Body of pancreas (tissue), 4 donors: ENCODE results near the gene CKS1B. TPM values are rescaled to one million over a fixed set of nuclear protein-coding genes. Genes with fewer than 3 reads are reported as not detected.
A peak's percentile ranks its signal among the peaks of the same experiment; 100 is the strongest.

Experiments
- ATAC-seq: fragments of 150-250 bp; one replicate; pipeline ENCODE4 v1.9.1; 2016
- DNase-seq, 4 donors: peaks; one replicate each; pipeline ENCODE4 v3.0.0-alpha.2; 2019
- H3K27ac ChIP-seq, 4 donors: fragments of 200-600 bp; sonication (generic); 1 replicate in 3 of 4; 2 replicates in 1 of 4; pipeline versions ENCODE4 v1.5.1 to v1.6.1; 2016 to 2019; ENCODE audit warnings: mild to moderate bottlenecking in 1 of 4, mixed read lengths in 1 of 4, moderate library complexity in 1 of 4
- H3K27me3 ChIP-seq, 2 donors: fragments of 200-600 bp; sonication (generic); one replicate each; pipeline ENCODE4 v1.6.0; 2016; ENCODE audit warnings: mild to moderate bottlenecking in 1 of 2
- H3K36me3 ChIP-seq, 2 donors: fragments of 200-600 bp; sonication (generic); replicated peaks in 1 of 2; 2 replicates each; pipeline ENCODE4 v1.5.1; 2016; ENCODE audit warnings: low read depth in 2 of 2; ENCODE audit not compliant: insufficient read depth in 1 of 2
- H3K4me1 ChIP-seq: fragments of 200-600 bp; sonication (generic); one replicate; pipeline ENCODE4 v1.6.0; 2016
- H3K4me3 ChIP-seq, 2 donors: fragments of 200-600 bp; sonication (generic); 1 replicate in 1 of 2; 2 replicates in 1 of 2; pipeline ENCODE4 v1.5.1; 2016 to 2019
- H3K9me3 ChIP-seq, 3 donors: fragments of 200-600 bp; sonication (generic); 1 replicate in 2 of 3; 2 replicates in 1 of 3; pipeline ENCODE4 v1.5.1; 2016
- CTCF ChIP-seq, 7 experiments: fragments of 450-650 bp in 4 of 7; fragments of 200-600 bp in 3 of 7; sonication (generic) in 3 of 7; IDR thresholded peaks; one replicate each; pipeline ENCODE4 v1.5.1; 2016 to 2019; ENCODE audit warnings: antibody characterized with exemption in 7 of 7
- POLR2A ChIP-seq, 3 donors: fragments of 450-650 bp; IDR thresholded peaks; one replicate each; pipeline ENCODE4 v1.6.1; 2016; ENCODE audit warnings: antibody characterized with exemption in 3 of 3, mild to moderate bottlenecking in 2 of 3
- WGBS, 2 donors: methylation state at CpG; one replicate each; pipeline ENCODE4 v1.1.5; 2017; 5-methylcytosine and 5-hydroxymethylcytosine counted together
- intact Hi-C: fragments of 100-400 bp; cut with DNase I; formaldehyde crosslinking; loops from one replicate; pipeline ENCODE4 v1.15.1; 2023
- total RNA-seq, 2 donors: library from RNA; depleted of rRNA; stranded (reverse); fragments of >200 nt; gene quantifications; one replicate each; pipeline ENCODE4 v1.1.0, GENCODE V29; 2016

The CKS1B gene
- total RNA-seq, 2 donors from 2014 or later, result 15.6 to 29.0 TPM

- DNase-seq, result no peak
- peaks cover 50% of the 10 kb centered on the region for H3K4me1 ChIP-seq
- WGBS, 2 donors, result 85 to 94% methylated on average over 7 of the region's 7 CpGs
These were observed 15.1 kb upstream of the CKS1B start for GRCh38 chr1:154959426-154959780.

GRCh38 chr1:154960446-154961136 is 13.9 kb upstream of the CKS1B start:
- ATAC-seq (no peak), DNase-seq (no peak)
- no peak for TF ChIP-seq CTCF (IDR thresholded peaks at IDR 0.05)
- no peak for TF ChIP-seq POLR2A (IDR thresholded peaks at IDR 0.05)
- peak overlapping the region; percentile 95 to 97 for H3K4me3 ChIP-seq
- H3K36me3 ChIP-seq, result peaks cover 0 to 17% of the 10 kb centered on the region in 2 donors
- 30 to 35% methylated on average over 10 of the region's 10 CpGs for WGBS, 2 donors
- peaks cover 38% of the 10 kb centered on the region for H3K4me1 ChIP-seq
- H3K27ac ChIP-seq, result peak overlapping the region in 3 of 4 donors; percentile 91 to 99 (median 99)
- H3K27me3 ChIP-seq, result no peaks in the 10 kb centered on the region
- no peaks in the 10 kb centered on the region for H3K9me3 ChIP-seq
- intact Hi-C loops, result loop anchor here (5.0 kb wide), 1 partner anchor 52 kb away; no protein-coding TSS in a partner anchor

More at GRCh38 chr1:154959426-154959780, 15.1 kb upstream of the CKS1B start:
- no peak for ATAC-seq
- TF ChIP-seq POLR2A (IDR thresholded peaks at IDR 0.05) (no peak), CTCF (IDR thresholded peaks at IDR 0.05) (no peak)
- Histone ChIP-seq H3K27ac (no peak overlapping the region), H3K9me3 (no peaks in the 10 kb centered on the region), H3K27me3 (no peaks in the 10 kb centered on the region), H3K36me3 (peaks cover 0 to 10% of the 10 kb centered on the region in 2 donors), H3K4me3 (no peak overlapping the region)
- intact Hi-C loops, result no loop called here

GRCh38 chr1:154961207-154962155 is 13.0 kb upstream of the CKS1B start, which contains the start of gene PYGO2:
Gene PYGO2, minus strand, starts transcription at chr1:154961782. Its CDS starts 206 bp downstream, at chr1:154961576.
- peak within 1 kb of the TSS; percentile 95 to 97 for H3K4me3 ChIP-seq
- no peaks in the 10 kb centered on the region for H3K27me3 ChIP-seq
- intact Hi-C loops, result loop anchor here (5.0 kb wide), 1 partner anchor 51 kb away; no protein-coding TSS in a partner anchor
- peak within 1 kb of the TSS; percentile 91 to 99 (median 98) for H3K27ac ChIP-seq
- H3K36me3 ChIP-seq, result peaks cover 0 to 22% of the 10 kb centered on the region in 2 donors
- DNase-seq, result peak; percentile 73 to 79 (median 76)
- peak; percentile 87 for ATAC-seq
- WGBS, 2 donors, result 0 to 1% methylated on average over 15 to 79 of the region's 93 CpGs
- peaks cover 33% of the 10 kb centered on the region for H3K4me1 ChIP-seq
- TF ChIP-seq CTCF (IDR thresholded peaks at IDR 0.05) (peak; percentile 29 to 89 (median 74)), POLR2A (IDR thresholded peaks at IDR 0.05) (peak; percentile 63 to 88 (median 86))
- no peaks in the 10 kb centered on the region for H3K9me3 ChIP-seq

GRCh38 chr1:154962156-154962749 is 12.2 kb upstream of the CKS1B start:
- intact Hi-C loops, result loop anchor here (5.0 kb wide), 1 partner anchor 50 kb away; no protein-coding TSS in a partner anchor
- WGBS, 2 donors, result 2 to 5% methylated on average over 22 to 25 of the region's 25 CpGs
- Histone ChIP-seq H3K27me3 (no peaks in the 10 kb centered on the region), H3K36me3 (peaks cover 2 to 25% of the 10 kb centered on the region in 2 donors), H3K4me1 (peaks cover 25% of the 10 kb centered on the region), H3K27ac (peak overlapping the region; percentile 91 to 99 (median 98)), H3K4me3 (peak overlapping the region; percentile 95 to 97), H3K9me3 (no peaks in the 10 kb centered on the region)
- no peak for TF ChIP-seq CTCF (IDR thresholded peaks at IDR 0.05)
- TF ChIP-seq POLR2A (IDR thresholded peaks at IDR 0.05), result no peak
- DNase-seq (peak in 2 of 4 donors; percentile 41 to 48), ATAC-seq (peak; percentile 13)
